ENCODE measurements around the gene PHETA2.

DNA sequence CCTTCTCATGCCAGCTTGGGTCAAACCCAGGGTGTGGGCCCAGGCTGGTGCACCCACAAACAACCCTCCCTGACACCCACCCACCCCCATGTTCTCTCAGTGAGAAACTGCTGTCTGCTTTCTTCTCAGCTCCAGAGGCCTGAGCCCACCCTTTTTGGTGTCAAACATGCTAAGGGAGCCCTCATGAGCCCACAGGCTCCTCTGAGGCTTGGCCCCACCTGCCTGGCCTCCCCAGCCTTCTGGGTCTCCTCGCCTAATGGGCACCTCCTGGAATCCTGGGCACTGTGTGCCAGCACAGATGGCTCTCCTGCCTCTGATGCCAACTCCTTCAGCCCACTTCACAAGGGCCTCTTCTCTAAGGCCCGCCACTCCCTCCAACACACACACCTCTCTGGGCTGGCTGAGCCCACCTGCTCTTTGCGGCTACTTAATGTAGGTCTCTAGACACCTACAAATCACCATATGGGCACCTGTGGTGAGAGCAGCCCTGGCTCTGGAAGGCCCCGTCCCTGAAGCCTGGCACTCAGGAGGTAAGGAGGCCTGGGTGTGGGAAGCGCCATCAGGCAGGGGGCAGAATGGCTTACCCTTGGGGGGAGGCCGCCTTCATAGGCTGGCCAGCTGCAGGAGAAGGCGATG is 7.8 kb upstream of the PHETA2 start:
- TF ChIP-seq POLR2AphosphoS5 (IDR thresholded peaks at IDR 0.05; ENCODE audit: borderline replicate concordance, low read depth, low read length) (no peak), EZH2 (IDR thresholded peaks at IDR 0.05) (no peak), FOXP2 (optimal IDR thresholded peaks at IDR 0.05; ENCODE audit: control extremely low read depth, extremely low read length, insufficient read depth) (no peak)
